Osteoblast (primary cell): ENCODE measurements around the gene PIK3R3. TPM values are rescaled to one million over a fixed set of nuclear protein-coding genes. Genes with fewer than 3 reads are reported as not detected.

ENCODE experiments used
- DNase-seq: peaks from one replicate; pipeline ENCODE4 v3.0.0; 2011; ENCODE audit warnings: low spot score, mixed read lengths; ENCODE audit not compliant: insufficient read length; ENCODE audit errors: missing footprints
- H2AFZ ChIP-seq: 2 replicates; pipeline ENCODE4 v1.6.0; 2011; ENCODE audit warnings: mild to moderate bottlenecking, low read length
- H3K27ac ChIP-seq: 2 replicates; pipeline ENCODE4 v1.5.1; 2011; ENCODE audit warnings: mild to moderate bottlenecking, low read depth, low read length, moderate library complexity
- H3K27me3 ChIP-seq: 2 replicates; pipeline ENCODE4 v1.6.0; 2012; ENCODE audit warnings: mild to moderate bottlenecking, control low read depth, inconsistent platforms, low read length, moderate library complexity; ENCODE audit not compliant: insufficient read depth
- H3K36me3 ChIP-seq: 2 replicates; pipeline ENCODE4 v1.5.1; 2011; ENCODE audit warnings: mild to moderate bottlenecking, low read length, control low read depth, moderate library complexity; ENCODE audit not compliant: insufficient read depth
- H3K4me1 ChIP-seq: 2 replicates; pipeline ENCODE4 v1.5.1; 2011; ENCODE audit warnings: mild to moderate bottlenecking, low read length, control low read depth, moderate library complexity; ENCODE audit not compliant: insufficient read depth
- H3K4me2 ChIP-seq: 2 replicates; pipeline ENCODE4 v1.6.0; 2011; ENCODE audit warnings: mild to moderate bottlenecking, low read length; ENCODE audit not compliant: insufficient read depth
- H3K4me3 ChIP-seq: fragments of 200-600 bp; sonication (generic); 3 replicates; pipeline ENCODE4 v1.5.1; 2012; ENCODE audit warnings: mild to moderate bottlenecking, low read length, inconsistent platforms; ENCODE audit not compliant: insufficient read depth
- H3K79me2 ChIP-seq: 2 replicates; pipeline ENCODE4 v1.6.0; 2012; ENCODE audit warnings: mild to moderate bottlenecking, low read length, control low read depth, inconsistent platforms; ENCODE audit not compliant: insufficient read depth
- H3K9me3 ChIP-seq: 2 replicates; pipeline ENCODE4 v1.5.1; 2011; ENCODE audit warnings: low read depth, low read length, control low read depth
- H4K20me1 ChIP-seq: 2 replicates; pipeline ENCODE4 v1.6.0; 2012; ENCODE audit warnings: mild to moderate bottlenecking, low read length, control low read depth; ENCODE audit not compliant: insufficient read depth
- total RNA-seq: library from RNA; depleted of rRNA; stranded (reverse); fragments of >200 nt; gene quantifications from 2 replicates; pipeline ENCODE4 v1.2.3, GENCODE V29; 2012
- TF ChIP-seq, protein P1 (sequence below): IDR thresholded peaks from 2 replicates; pipeline ENCODE4 v1.5.1; 2011; ENCODE audit warnings: mild to moderate bottlenecking, low read depth, low read length, moderate library complexity; ENCODE audit errors: extremely low read depth

Gene PIK3R3
- total RNA-seq, 1 donor = 4.0 TPM

- TF ChIP-seq, protein P1, sequence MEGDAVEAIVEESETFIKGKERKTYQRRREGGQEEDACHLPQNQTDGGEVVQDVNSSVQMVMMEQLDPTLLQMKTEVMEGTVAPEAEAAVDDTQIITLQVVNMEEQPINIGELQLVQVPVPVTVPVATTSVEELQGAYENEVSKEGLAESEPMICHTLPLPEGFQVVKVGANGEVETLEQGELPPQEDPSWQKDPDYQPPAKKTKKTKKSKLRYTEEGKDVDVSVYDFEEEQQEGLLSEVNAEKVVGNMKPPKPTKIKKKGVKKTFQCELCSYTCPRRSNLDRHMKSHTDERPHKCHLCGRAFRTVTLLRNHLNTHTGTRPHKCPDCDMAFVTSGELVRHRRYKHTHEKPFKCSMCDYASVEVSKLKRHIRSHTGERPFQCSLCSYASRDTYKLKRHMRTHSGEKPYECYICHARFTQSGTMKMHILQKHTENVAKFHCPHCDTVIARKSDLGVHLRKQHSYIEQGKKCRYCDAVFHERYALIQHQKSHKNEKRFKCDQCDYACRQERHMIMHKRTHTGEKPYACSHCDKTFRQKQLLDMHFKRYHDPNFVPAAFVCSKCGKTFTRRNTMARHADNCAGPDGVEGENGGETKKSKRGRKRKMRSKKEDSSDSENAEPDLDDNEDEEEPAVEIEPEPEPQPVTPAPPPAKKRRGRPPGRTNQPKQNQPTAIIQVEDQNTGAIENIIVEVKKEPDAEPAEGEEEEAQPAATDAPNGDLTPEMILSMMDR = no peak
- H3K36me3 ChIP-seq = no peaks in the 10 kb centered on the region
- no peak overlapping the region for H3K27ac ChIP-seq
- H3K4me1 ChIP-seq = peaks cover 11% of the 10 kb centered on the region
- DNase-seq = no peak
- H3K27me3 ChIP-seq = no peaks in the 10 kb centered on the region
- no peaks in the 10 kb centered on the region for H3K9me3 ChIP-seq
- no peaks in the 10 kb centered on the region for H3K79me2 ChIP-seq
- no peak overlapping the region for H3K4me2 ChIP-seq
- no peaks in the 10 kb centered on the region for H4K20me1 ChIP-seq
- no peak overlapping the region for H2AFZ ChIP-seq
- no peak overlapping the region for H3K4me3 ChIP-seq
Observed at GRCh38 chr1:46148318-46148717, 15.9 kb upstream of the PIK3R3 start.

DNA sequence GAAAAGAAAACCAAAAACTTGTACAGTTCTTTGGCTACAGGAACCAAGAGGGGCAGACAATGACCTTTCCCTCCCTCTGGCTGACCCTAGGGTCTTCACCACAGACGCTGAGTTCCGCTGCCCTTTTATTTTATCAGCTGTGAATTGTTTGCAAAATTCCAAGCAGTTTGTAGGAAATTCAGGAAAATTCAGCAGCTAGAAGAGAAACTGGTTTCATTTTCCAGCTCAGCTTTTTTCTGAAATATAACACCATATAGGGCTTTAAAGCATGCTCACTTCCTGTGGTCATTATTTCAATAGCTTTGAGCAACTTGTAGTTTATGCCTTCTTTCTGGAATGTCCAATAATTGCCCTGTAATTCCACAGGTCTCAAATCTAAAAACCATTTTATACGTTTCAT lies 5.5 kb upstream of the PIK3R3 start:
- Histone ChIP-seq H3K27me3 (no peaks in the 10 kb centered on the region), H3K27ac (peak overlapping the region; percentile 81), H3K4me1 (peaks cover 28% of the 10 kb centered on the region), H3K4me3 (peak overlapping the region; percentile 69), H2AFZ (peak overlapping the region; percentile 94), H3K9me3 (no peaks in the 10 kb centered on the region), H3K4me2 (peak overlapping the region; percentile 95), H3K79me2 (no peaks in the 10 kb centered on the region), H3K36me3 (no peaks in the 10 kb centered on the region), H4K20me1 (no peaks in the 10 kb centered on the region)
- peak; percentile 47 for DNase-seq
- TF ChIP-seq, protein P1 = no peak

DNA sequence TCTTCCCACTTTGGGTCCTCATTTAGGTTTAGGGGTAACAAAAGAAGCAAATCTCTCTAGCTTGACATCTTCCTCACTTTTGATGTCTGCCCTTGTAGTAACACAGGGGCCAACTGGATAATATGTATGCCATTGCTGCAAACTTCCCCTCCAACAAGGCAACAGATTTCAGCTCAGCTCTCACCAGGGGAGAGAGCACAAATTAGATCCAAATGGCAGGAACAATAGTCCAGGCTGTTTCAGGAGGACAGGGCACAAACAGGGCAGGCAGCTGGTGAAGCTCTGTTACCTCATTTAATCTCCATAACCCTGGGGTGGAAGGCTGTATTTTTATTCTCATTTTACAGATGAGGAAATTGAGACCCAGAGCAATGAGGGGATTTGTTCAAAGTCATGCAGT lies 4.3 kb upstream of the PIK3R3 start:
- Histone ChIP-seq H2AFZ (no peak overlapping the region), H3K4me3 (no peak overlapping the region), H3K9me3 (no peaks in the 10 kb centered on the region), H3K36me3 (no peaks in the 10 kb centered on the region), H3K4me1 (peaks cover 28% of the 10 kb centered on the region), H4K20me1 (no peaks in the 10 kb centered on the region), H3K27ac (no peak overlapping the region), H3K27me3 (no peaks in the 10 kb centered on the region), H3K4me2 (no peak overlapping the region), H3K79me2 (no peaks in the 10 kb centered on the region)
- no peak for DNase-seq
- TF ChIP-seq, protein P1 = no peak

- H2AFZ ChIP-seq = no peak overlapping the region
- peak overlapping the region; percentile 99 for H3K27ac ChIP-seq
- no peaks in the 10 kb centered on the region for H3K27me3 ChIP-seq
Observed at GRCh38 chr1:46134660-46135331, 2.4 kb upstream of the PIK3R3 start.

More at GRCh38 chr1:46134660-46135331, 2.4 kb upstream of the PIK3R3 start:
- TF ChIP-seq, protein P1 = no peak
- Histone ChIP-seq H3K79me2 (peaks cover 7% of the 10 kb centered on the region), H3K4me2 (peak overlapping the region; percentile 41), H3K36me3 (no peaks in the 10 kb centered on the region), H3K9me3 (no peaks in the 10 kb centered on the region), H3K4me1 (peaks cover 28% of the 10 kb centered on the region), H4K20me1 (no peaks in the 10 kb centered on the region), H3K4me3 (no peak overlapping the region)
- DNase-seq = peak; percentile 91
